Neutrophil (primary cell): Measurements from ENCODE around the gene DET1.

ENCODE experiments used
- H3K27ac ChIP-seq: fragments of 200-600 bp; sonication (generic); 2 replicates; pipeline ENCODE4 v1.5.1; 2016; ENCODE audit warnings: mild to moderate bottlenecking, moderate library complexity
- H3K27me3 ChIP-seq: fragments of 200-600 bp; sonication (generic); 2 replicates; pipeline ENCODE4 v1.6.0; 2016; ENCODE audit warnings: mild to moderate bottlenecking
- H3K36me3 ChIP-seq: fragments of 200-600 bp; sonication (generic); 2 replicates; pipeline ENCODE4 v1.5.1; 2017
- H3K4me1 ChIP-seq, 2 experiments: fragments of 200-600 bp in 1 of 2; sonication (generic) in 1 of 2; 1 replicate in 1 of 2; 2 replicates in 1 of 2; pipeline versions ENCODE4 v1.5.1 to v1.6.1; 2013 to 2016; ENCODE audit warnings: low read depth in 1 of 2, low read length in 1 of 2, mild to moderate bottlenecking in 1 of 2, moderate library complexity in 1 of 2; ENCODE audit not compliant: control insufficient read depth in 1 of 2, insufficient read depth in 1 of 2
- H3K4me3 ChIP-seq, 2 experiments: fragments of 200-600 bp in 1 of 2; sonication (generic) in 1 of 2; 1 replicate in 1 of 2; 2 replicates in 1 of 2; pipeline ENCODE4 v1.5.1; 2013 to 2016; ENCODE audit warnings: low read depth in 1 of 2, low read length in 1 of 2, mild to moderate bottlenecking in 1 of 2, moderate library complexity in 1 of 2
- H3K9me3 ChIP-seq: fragments of 200-600 bp; sonication (generic); 2 replicates; pipeline ENCODE4 v1.5.1; 2016
- CTCF ChIP-seq: fragments of 200-600 bp; sonication (generic); IDR thresholded peaks from 2 replicates; pipeline ENCODE4 v1.5.1; 2016; ENCODE audit warnings: antibody characterized with exemption

DET1 gene

GRCh38 chr15:88538972-88539371 is 7.5 kb downstream of the DET1 start:
- no peak for TF ChIP-seq CTCF
- H3K27me3 ChIP-seq = no peaks in the 10 kb centered on the region
- no peaks in the 10 kb centered on the region for H3K9me3 ChIP-seq
- no peaks in the 10 kb centered on the region for H3K36me3 ChIP-seq
- H3K4me1 ChIP-seq = no peaks in the 10 kb centered on the region
- H3K27ac ChIP-seq = no peak overlapping the region
- H3K4me3 ChIP-seq = no peak overlapping the region

- Histone ChIP-seq H3K27ac (no peak overlapping the region), H3K9me3 (no peaks in the 10 kb centered on the region), H3K4me3 (no peak overlapping the region), H3K36me3 (no peaks in the 10 kb centered on the region), H3K4me1 (no peaks in the 10 kb centered on the region), H3K27me3 (no peaks in the 10 kb centered on the region)
- TF ChIP-seq CTCF = no peak
These were observed 8.7 kb downstream of the DET1 start for GRCh38 chr15:88537591-88538317.

GRCh38 chr15:88535607-88536313 is 10.7 kb downstream of the DET1 start:
- Histone ChIP-seq H3K4me1 (no peaks in the 10 kb centered on the region), H3K27ac (no peak overlapping the region), H3K4me3 (no peak overlapping the region), H3K9me3 (no peaks in the 10 kb centered on the region), H3K36me3 (peaks cover 8% of the 10 kb centered on the region), H3K27me3 (no peaks in the 10 kb centered on the region)
- no peak for TF ChIP-seq CTCF

GRCh38 chr15:88535100-88535499 is 11.4 kb downstream of the DET1 start:
- no peaks in the 10 kb centered on the region for H3K4me1 ChIP-seq
- TF ChIP-seq CTCF = no peak
- no peaks in the 10 kb centered on the region for H3K27me3 ChIP-seq
- H3K36me3 ChIP-seq = peaks cover 15% of the 10 kb centered on the region
- no peaks in the 10 kb centered on the region for H3K9me3 ChIP-seq
- no peak overlapping the region for H3K4me3 ChIP-seq
- no peak overlapping the region for H3K27ac ChIP-seq

DNA sequence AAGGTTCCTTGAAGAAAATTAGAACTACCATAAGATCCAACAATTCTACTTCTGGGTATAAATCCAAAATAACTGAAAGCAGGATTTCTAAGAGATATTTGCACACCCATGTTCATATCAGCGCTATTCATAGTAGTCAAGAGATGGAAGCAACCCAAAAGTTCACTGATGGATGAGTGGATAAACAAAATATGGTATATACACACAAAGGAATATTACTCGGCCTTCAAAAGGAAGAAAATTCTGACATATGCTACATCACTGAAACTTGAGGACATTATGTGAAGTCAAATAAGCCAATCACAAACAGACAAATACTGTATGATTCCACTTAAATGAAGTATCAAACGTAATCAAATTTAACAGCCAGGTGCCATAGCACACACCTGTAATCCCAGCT is 13.1 kb downstream of the DET1 start:
- Histone ChIP-seq H3K27me3 (no peaks in the 10 kb centered on the region), H3K36me3 (peaks cover 18% of the 10 kb centered on the region), H3K4me1 (no peaks in the 10 kb centered on the region), H3K9me3 (no peaks in the 10 kb centered on the region), H3K4me3 (no peak overlapping the region), H3K27ac (no peak overlapping the region)
- TF ChIP-seq CTCF = no peak
